Left renal cortex interstitium (tissue), 4 donors: Measurements from ENCODE around the gene UNC80. TPM values are rescaled to one million over a fixed set of nuclear protein-coding genes. Genes with fewer than 3 reads are reported as not detected.

Experiments used
- DNase-seq, 4 donors: peaks; one replicate each; pipeline ENCODE4 v3.0.0-alpha.2; 2013; ENCODE audit warnings: low read depth in 4 of 4, low spot score in 2 of 4, missing footprints in 1 of 4
- polyA plus RNA-seq, 4 donors: library from polyadenylated mRNA; unstranded; fragments of 120-200 nt; gene quantifications; one replicate each; pipeline ENCODE4 v1.2.1, GENCODE V29; 2013; ENCODE audit not compliant: insufficient read length in 4 of 4

The UNC80 gene
- polyA plus RNA-seq, 4 donors, result 1.1 to 2.8 (median 1.8) TPM

DNA sequence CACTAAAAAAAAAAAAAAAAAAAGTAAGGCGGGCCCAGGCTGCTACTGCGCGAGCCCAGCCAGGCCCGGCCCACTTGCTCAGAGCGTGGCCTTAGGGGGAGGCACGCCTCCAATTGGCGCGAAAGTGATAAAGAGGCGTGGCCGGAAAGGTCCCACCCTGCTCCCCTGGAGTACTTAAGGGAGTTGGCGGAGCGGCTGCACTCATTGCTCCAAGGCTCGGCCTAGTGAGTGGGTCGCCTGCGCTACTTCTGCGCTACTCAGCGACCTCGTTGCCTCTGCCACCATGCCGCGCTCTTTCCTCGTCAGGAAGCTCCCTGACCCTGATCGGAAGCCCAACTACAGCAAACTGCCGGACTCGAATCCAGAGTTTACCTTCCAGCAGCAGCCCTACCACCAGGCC, 36.9 kb downstream of the UNC80 start:
- no peak for DNase-seq

DNA sequence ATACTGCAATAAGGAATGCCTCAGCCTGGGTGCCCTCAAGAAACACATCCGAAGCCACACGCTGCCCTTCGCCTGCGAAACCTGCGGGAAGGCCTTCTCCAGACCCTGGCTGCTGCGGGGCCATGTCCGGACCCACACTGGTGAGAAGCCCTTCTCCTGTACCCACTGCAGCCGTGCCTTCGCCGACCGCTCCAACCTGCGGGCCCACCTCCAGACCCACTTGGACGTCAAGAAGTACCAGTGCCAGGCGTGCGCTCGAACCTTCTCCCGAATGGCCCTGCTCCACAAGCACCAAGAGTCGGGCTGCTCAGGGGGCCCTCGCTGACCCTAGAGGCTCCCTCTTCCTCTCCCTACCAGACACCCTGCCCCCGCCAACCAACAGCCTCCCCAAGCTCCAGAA, 37.6 kb downstream of the UNC80 start:
- no peak for DNase-seq

DNA sequence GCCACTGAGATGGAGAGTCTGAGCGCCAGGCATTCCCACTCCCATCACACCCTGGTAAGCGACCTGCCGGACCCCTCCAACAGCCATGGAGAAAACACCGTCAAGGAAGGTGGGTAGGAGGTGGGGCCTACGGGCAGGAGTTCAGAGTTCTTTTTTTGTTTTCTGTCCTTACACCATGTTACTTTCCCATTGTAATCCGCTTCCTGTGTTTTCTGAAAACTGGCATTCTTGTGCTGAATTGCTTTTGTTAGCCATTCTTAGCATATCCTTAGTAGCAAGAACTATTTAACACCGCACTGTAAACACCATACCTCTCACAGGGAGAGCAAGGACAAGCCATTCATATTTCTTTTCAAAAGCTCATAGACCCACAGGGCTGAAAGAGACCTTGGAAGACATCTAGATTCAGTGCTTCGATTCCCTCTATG, 46.2 kb downstream of the UNC80 start:
- no peak for DNase-seq

DNA sequence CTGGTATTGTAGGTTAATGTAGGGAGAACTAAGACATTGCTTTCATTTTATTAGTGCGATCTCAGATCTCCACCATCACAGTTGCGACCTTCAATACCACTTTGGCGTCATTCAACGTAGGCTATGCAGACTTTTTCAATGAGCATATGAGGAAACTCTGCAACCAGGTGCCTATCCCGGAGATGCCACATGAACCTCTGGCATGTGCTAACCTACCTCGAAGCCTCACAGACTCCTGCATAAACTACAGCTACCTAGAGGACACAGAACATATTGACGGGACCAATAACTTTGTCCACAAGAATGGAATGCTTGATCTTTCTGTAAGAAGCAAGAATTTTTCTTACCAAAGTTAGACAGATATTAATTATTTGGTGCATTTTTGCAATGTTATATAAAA, 47.3 kb downstream of the UNC80 start:
- DNase-seq, result no peak

DNA sequence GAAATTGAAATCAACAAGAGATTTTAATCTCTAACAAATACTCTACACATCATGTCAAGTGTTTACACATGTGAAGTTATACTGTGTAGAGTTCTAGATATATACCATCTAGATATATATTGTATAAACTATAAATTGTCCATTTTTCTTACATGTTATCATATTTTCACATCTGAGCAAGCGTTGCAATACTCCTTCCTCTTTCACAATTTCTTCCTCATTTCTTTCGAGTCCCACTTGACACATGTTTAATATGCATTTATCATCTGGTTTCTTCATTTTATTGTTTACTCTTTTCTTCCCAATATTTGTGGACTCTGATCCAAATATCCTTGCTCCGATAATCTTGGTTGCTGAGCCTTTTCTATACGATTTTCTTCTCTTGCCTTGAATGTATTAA, 50.2 kb downstream of the UNC80 start:
- DNase-seq, result no peak

DNA sequence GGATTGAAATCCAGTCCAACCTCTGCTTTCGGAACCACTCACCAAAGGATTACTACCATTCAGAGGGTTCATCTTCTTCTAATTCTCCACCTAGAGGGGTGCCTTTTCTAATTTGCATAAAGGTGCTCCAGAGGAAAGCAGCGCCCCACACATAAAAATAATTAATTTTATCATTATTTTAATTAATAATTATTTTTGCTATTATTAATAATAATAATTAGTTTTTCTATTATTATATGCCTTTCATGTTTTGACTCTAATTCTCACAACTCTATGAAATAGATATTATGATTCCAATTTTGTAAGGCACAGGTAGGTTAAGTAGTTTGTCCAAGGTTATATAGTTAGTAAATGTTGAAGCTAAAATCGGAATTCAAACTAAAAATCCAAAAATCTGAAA, 51.9 kb downstream of the UNC80 start:
- DNase-seq, result no peak

DNA sequence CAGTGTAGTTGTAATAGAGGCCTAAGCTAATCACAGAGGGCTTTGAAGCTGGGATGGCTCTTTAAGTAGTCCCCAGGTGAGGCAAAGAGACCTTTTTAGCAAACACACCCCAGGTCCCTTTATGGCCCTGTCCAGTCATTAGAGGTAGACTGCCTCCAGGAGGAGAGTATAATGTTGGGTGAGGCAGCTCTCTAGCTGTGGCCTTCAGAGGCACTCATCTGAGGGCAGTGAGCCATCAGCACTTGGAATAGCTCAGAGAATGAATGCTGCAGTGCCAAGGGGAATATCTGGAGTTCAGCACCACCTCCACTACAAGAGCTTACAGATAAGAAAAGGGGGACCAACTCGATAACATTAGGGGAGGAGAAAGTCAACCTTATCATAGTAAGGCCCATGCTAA, 52.8 kb downstream of the UNC80 start:
- no peak for DNase-seq

DNA sequence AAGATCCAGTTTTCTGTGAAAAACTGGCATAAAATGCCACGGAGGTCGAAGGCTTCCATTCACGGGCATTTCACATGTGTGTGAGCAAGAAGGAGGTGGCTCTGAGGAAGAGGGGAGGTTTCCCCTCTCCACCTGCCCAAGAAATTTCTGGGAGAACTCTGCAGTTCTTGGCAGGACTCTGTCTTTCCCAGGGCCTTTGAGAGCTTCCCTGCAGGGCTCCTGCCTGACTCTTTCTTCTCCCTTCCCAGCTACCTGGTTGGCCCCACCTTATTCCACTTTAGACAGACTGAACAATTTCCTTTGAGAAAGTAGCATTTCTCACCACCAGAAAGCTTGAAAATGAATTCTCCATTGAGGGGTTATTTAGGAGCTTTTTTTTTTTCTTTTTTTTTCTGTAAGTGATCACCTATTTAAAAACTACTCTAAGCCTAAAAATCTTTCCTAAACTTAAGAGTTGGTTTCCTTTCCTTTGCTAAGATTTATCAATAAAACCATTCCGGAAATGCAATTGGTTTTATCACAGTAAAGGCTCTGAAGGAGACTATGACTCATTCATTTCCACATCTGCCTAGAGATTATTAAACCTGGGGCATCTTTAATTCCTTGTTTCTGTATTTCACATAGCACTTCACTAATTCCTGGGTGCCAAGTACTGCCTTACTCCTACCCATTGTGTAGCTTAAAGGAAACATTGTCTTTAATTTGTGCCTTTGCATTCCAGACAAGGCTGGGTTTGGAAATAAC, 59.3 kb downstream of the UNC80 start:
- DNase-seq, result no peak

DNA sequence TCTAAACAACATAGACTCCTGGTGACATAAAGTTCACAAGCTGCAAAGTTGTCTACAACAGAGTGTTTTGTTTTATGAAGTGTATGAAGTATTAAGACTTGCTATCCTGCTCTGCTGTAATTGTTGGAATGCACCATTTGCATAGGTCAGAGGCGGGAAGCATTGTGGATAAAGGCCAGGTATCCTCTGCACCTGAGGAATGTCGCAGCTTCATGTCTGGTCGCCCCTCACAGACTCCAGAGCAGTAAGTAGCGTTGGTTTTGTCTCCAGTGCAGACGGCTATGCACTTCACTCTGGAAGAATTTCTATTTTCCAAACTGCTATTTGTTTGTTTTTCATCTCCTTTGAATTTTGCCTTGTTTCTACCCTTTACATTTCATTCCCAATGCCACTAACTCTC, 63.1 kb downstream of the UNC80 start:
- DNase-seq, result no peak

DNA sequence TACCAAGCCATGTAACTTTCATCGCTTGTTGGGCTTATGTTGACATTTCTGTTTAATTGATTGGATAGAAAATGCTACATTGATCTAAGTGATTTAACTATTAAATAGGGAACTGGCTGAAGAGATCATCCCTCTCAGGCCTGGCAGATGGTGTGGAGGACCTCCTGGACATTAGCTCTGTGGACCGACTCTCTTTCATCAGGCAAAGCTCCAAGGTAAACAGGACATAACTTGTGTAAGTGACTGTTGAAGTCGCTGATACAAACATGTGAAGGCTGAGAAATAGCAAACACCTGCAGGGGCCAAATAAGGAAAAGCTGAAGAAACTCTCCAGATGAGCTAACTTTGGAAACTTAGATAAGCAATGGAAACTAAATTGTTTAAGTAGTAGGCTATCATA, 68.8 kb downstream of the UNC80 start:
- no peak for DNase-seq

DNA sequence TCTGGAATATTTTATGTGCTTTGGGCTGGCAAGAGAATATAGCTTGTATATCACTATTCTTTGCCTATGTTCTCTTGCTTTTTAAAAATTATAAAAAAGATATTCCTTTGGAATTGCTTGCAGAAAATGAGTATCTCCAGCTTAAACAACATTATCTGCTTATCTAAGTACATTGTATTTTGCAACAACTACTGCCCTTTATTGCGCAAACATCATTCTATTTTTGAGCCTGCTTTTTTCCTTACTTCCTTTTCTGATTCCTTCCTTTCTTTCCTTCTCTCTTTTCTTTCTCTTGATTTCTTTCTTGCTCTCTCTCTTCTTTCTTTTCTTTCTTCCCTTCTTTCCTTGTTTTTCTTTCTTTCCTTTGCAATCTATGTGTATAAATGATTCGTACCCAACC, 74.0 kb downstream of the UNC80 start:
- DNase-seq, result no peak

DNA sequence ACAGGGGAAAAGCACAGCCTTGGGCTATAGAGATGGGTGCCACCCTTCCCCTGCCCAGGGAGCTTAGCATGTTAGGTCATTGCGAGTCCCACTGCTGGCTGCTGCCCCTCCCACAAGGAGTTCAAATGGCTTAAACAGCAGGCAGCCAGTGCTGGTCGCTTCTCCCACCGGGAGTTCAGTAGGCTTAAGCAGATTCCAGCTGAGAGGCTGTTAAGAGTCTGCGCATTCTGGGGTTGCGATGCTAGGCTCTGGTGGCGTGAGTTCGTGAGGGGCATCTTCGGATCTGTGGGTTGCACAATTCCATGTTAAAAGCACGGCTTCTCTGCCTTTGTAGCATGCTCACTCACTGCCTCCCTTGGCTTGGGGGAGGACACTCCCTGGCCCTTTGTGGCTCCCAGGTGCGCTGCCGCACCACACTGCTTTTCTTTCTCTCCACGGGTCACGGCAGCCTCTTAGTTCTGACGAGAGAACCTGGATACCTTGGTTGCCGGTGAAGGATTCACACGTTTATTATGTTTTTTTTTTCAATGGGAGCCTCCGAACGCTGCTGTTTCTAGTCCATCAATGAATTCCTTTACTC, 93.2 kb downstream of the UNC80 start:
- DNase-seq, result no peak

DNA sequence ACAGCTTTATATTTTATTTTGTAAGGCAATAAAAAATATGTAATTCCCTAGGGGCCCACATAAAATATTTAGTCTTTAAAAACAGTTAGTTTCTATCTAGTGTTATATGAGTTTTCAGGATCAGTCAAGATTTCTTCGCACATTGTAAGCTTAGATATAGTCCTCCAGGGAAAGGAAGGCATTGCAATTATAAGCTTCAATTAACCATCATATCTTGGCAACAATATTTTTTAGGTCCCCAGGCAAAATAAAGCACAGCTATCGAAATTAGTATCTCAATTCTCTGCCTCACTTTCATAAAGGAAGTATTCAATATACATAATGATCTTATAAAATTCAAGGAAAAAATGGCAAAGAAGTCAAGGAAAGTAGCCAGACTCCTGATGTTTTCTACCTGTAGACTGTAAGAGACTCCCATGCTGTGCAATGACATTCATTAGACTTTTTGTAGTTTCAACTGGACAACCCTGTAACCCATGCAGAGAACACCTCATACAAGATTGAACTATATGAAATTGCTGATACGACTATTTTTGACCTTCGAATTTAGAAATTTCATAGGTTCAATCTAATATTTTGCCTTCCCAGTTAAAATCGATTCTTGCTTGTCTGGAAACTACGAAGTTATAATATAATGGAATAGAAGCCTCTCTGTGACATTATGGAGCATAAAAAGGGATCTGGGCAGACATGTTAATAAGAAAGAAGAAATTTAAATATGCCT, 96.8 kb downstream of the UNC80 start:
- no peak for DNase-seq

DNA sequence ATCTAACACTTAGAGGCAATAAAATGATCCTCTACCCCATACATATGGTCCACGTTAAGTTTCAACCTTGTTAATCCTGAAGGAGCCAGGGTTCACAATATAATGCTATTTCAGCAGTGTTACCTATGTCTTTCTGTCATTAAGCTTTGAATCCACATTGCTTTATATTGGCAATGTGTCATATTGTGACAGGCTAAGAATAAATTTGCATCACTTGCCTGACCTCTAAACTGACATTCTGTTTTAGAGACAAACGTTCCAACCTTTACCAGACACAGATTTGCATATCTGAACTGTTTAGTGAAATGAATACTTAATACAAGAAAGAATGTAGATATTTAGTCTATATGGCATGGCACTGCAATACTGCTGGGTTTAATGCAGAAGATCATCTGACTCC, 98.4 kb downstream of the UNC80 start:
- DNase-seq, result no peak

DNA sequence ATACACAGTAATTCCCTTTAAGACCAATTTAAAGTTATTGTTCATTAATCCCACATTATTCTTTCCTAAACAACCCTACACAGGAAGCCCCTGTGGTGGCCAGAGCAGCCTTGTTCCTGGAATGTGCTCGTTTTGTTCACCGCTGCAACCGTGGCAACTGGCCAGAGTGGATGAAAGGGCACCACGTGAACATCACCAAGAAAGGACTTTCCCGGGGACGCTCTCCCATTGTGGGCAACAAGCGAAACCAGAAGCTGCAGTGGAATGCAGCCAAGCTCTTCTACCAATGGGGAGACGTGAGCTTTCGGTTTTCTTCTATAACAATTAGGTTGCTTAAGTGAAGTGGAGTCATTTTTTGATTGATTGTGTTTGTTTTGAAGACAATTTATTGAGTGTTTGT, 101.0 kb downstream of the UNC80 start:
- DNase-seq, result peak in 1 of 4 donors; percentile 1

DNA sequence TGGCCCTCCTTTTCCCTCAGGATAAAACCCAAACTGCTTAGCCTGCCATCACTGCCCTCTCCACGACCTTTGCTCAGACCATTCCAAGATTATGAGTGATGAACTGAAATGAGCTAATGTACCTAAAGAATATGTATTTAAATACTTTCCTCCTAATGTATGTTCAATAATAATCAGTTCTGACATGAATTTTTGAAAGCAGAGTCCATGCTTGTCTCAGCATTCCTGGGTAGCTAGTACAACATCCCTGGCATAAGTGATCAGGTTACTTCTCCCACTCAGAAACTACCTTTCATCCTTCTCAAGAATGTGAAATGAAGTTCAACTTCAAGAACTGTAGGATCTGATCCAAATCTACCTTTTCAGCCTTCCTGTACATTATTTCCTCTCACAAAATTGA, 103.6 kb downstream of the UNC80 start:
- no peak for DNase-seq

DNA sequence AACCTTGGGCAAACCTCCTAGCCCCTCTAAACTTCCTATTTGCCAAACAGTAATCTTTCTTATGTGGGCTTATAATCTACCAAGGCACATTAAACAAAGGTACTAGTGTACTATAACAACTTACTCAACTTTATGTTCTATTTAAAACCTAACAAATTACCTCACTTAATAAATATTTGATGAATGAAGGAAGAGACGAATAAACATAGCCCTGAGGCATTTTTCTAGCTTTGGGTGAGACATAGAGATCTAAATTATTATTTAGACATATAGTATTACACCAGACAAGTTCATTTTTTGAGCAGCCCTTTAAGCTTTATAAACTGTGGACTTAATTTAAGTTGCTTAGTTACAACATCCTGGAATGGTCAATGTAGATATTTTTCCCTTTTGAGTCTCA, 104.6 kb downstream of the UNC80 start:
- DNase-seq, result no peak

DNA sequence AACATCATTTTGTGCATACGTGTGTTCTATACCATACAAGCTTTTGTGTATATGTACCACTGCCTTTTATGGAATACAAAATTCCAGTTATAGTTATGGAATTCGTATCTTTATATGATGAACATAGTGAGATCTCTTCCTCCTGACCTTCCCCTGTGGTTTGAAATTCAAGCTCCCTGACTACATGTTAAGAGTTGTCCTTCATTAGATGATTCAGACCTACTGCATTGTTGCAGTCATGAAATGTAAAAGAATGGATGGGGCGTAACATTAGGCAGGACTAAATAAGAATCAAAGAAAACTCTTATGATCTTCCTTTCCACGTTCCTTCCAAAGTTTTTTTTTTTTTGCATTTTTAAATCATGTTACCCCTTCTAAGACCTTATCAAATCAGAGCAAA, 107.1 kb downstream of the UNC80 start:
- no peak for DNase-seq

DNA sequence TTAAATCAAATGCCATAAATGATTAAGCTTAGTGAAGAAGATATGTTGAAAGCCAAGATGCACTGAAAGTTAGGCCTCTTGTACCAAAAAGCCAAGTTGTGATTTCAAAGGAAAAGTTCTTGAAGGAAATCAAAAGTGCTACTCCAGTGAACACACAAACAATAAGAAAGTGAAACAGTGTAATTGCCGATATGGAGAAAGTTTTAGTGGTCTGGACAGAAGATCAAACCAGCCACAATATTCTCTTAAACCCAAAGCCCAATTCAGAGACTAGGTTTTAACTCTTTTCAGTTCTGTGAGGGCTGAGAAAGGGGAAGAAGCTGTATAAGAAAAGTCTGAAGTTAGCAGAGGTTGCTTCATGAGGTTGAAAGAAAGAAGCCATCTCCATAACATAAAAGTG, 129.0 kb downstream of the UNC80 start:
- DNase-seq, result no peak

DNA sequence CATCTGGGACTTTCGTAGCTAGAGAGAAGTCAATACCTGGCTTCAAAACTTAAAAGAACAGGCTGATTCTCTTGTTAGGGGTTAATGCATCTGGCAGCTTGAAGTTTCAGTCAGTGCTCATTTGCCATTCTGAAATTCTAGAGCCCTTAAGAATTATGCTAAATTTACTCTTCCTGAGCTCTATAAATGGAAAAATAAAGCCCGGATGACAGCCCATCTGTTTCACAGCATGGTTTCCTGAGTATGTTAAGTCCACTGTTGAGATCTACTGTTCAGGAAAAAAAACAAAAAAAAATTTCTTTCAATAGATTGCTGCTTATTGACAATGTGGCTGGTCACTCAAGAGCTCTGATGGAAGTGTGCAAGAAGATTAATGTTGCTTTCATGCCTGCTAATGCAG, 129.5 kb downstream of the UNC80 start:
- DNase-seq, result no peak

DNA sequence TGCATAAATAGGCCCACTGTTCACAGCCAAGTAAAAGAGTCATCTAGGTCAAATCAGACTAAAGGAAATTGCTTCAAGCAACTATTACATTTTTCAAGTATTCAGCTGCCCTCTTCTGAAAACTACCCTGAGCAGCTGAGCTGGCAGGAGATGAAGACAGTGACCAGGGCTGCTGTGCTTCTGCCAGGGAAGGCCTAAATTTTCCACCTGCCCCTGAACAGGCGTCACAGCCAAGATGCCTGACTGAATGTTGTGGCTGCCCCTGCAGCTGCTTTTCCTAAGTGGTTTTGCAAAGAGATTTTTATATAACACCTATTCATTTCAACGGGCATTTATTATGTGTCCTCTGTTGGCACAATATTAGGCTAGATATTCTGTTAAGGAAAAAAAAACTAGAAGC, 134.1 kb downstream of the UNC80 start:
- no peak for DNase-seq

DNA sequence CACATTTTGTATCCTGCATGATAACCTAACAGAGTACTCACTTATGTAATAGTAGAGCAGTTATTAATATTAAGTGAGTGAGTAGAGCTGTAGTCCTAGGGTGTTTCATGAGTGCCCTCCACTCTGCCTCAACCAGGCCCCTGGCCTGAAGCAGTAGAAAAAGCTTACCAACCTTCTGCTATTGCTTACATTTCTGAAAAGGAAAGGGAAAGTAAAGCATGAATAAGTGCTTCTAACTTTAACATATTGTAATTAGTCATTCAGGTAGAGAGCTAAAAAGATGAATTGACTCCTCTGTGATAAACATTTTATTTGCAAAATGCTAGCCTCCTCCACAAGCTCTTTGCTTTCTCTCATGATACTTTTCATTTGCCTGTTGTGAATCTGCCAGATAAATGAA, 136.1 kb downstream of the UNC80 start:
- no peak for DNase-seq
